ENCODE data around the gene SLC26A11. TPM values are rescaled to one million over a fixed set of nuclear protein-coding genes. Genes with fewer than 3 reads are reported as not detected.

Gene SLC26A11
- total RNA-seq, 1 donor from 2014 or later: 27.7 TPM

- Mint-ChIP-seq H3K4me3 (peak within 1 kb of the TSS; percentile 93), H3K27ac (ENCODE audit: unreplicated experiment) (peak within 1 kb of the TSS; percentile 94), H3K4me1 (peaks cover 32% of the 10 kb centered on the region), H3K9me3 (no peaks in the 10 kb centered on the region), H3K36me3 (ENCODE audit: low read depth) (peaks cover 2% of the 10 kb centered on the region), H3K27me3 (ENCODE audit: low read depth) (peaks cover 8% of the 10 kb centered on the region)
- TF ChIP-seq CTCF (conservative IDR thresholded peaks at IDR 0.05): no peak
- peak; percentile 40 for DNase-seq (ENCODE audit: low read depth, low spot score)
These were observed 40.5 kb downstream of the SLC26A11 start, which contains the start of gene RNF213 for GRCh38 chr17:80260791-80261158. TSS of gene RNF213 (plus strand) at chr17:80260852. CDS start at chr17:80263682, 2,830 bp downstream.

DNA sequence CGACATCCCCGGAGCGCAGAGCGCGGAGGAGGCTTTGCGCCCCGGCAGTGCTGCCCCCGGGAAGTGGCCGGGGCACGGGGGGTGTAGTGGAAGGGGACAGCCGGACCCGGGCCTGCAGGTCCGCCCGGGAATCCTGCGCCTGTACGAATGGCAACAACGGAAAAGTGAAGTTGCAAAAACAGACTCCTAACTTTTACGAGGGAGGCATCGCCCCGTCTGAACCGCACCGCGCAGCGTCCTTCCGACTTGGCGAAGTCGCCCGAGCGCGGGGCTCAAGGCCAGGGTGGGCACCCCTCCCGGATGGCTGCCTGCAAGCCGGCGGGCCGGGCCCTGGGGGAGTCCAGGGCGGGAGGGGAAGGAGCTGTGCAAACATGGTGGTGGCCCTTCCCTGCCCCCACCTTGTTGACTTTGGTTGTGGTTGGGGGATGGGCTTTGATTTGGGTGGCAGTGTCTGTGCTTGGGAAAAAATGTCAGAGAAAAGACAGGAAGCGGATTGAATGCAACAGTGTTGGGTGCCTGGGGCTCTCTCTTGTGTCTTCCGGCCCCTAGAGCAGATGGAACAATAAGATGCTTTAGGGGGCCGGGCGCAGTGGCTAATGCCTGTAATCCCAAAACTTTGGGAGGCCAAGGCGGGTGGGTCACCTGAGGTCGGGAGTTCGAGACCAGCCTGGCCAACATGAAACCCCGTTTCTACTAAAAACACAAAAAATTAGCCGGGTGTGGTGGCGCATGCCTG, 41.1 kb downstream of the SLC26A11 start:
- Mint-ChIP-seq H3K36me3 (ENCODE audit: low read depth) (peaks cover 3% of the 10 kb centered on the region), H3K27me3 (ENCODE audit: low read depth) (peaks cover 8% of the 10 kb centered on the region), H3K4me1 (peaks cover 32% of the 10 kb centered on the region), H3K4me3 (peak overlapping the region; percentile 93), H3K9me3 (no peaks in the 10 kb centered on the region), H3K27ac (ENCODE audit: unreplicated experiment) (peak overlapping the region; percentile 94)
- peak; percentile 59 for DNase-seq (ENCODE audit: low read depth, low spot score)
- no peak for TF ChIP-seq CTCF (conservative IDR thresholded peaks at IDR 0.05)

GRCh38 chr17:80261895-80262279, 41.7 kb downstream of the SLC26A11 start:
- H3K27ac Mint-ChIP-seq (ENCODE audit: unreplicated experiment): peak overlapping the region; percentile 94
- TF ChIP-seq CTCF (conservative IDR thresholded peaks at IDR 0.05): no peak
- no peak for DNase-seq (ENCODE audit: low read depth, low spot score)
- peak overlapping the region; percentile 93 for H3K4me3 Mint-ChIP-seq
- H3K4me1 Mint-ChIP-seq: peaks cover 32% of the 10 kb centered on the region
- peaks cover 8% of the 10 kb centered on the region for H3K27me3 Mint-ChIP-seq (ENCODE audit: low read depth)
- H3K9me3 Mint-ChIP-seq: no peaks in the 10 kb centered on the region
- peaks cover 3% of the 10 kb centered on the region for H3K36me3 Mint-ChIP-seq (ENCODE audit: low read depth)

GRCh38 chr17:80262291-80262690, 42.1 kb downstream of the SLC26A11 start:
- DNase-seq (ENCODE audit: low read depth, low spot score): no peak
- Mint-ChIP-seq H3K4me3 (peak overlapping the region; percentile 93), H3K4me1 (peaks cover 32% of the 10 kb centered on the region), H3K36me3 (ENCODE audit: low read depth) (peaks cover 3% of the 10 kb centered on the region), H3K9me3 (no peaks in the 10 kb centered on the region), H3K27me3 (ENCODE audit: low read depth) (peaks cover 8% of the 10 kb centered on the region), H3K27ac (ENCODE audit: unreplicated experiment) (peak overlapping the region; percentile 94)
- TF ChIP-seq CTCF (conservative IDR thresholded peaks at IDR 0.05): no peak

- Mint-ChIP-seq H3K36me3 (ENCODE audit: low read depth) (peaks cover 5% of the 10 kb centered on the region), H3K27ac (ENCODE audit: unreplicated experiment) (no peak overlapping the region), H3K27me3 (ENCODE audit: low read depth) (peaks cover 8% of the 10 kb centered on the region), H3K9me3 (no peaks in the 10 kb centered on the region), H3K4me1 (peaks cover 32% of the 10 kb centered on the region), H3K4me3 (no peak overlapping the region)
- no peak for TF ChIP-seq CTCF (conservative IDR thresholded peaks at IDR 0.05)
- no peak for DNase-seq (ENCODE audit: low read depth, low spot score)
These were observed 42.6 kb downstream of the SLC26A11 start for GRCh38 chr17:80262775-80263244.
